Skeletal muscle tissue (tissue), 4 donors: ENCODE results near the gene GFPT2. TPM values are rescaled to one million over a fixed set of nuclear protein-coding genes. Genes with fewer than 3 reads are reported as not detected.

ENCODE experiments used
- H3K27ac ChIP-seq: one replicate; pipeline ENCODE4 v1.7.0; 2013; ENCODE audit warnings: mild to moderate bottlenecking, low read depth, low read length, inconsistent platforms
- H3K27me3 ChIP-seq, 3 donors: one replicate each; pipeline ENCODE4 v1.7.0; 2013; ENCODE audit warnings: low read length in 3 of 3; ENCODE audit not compliant: control insufficient read depth in 3 of 3, insufficient read depth in 3 of 3
- H3K36me3 ChIP-seq, 3 donors: one replicate each; pipeline ENCODE4 v1.7.0; 2013; ENCODE audit warnings: low read length in 3 of 3; ENCODE audit not compliant: control insufficient read depth in 3 of 3, insufficient read depth in 3 of 3
- H3K4me1 ChIP-seq, 3 donors: one replicate each; pipeline ENCODE4 v1.7.0; 2013; ENCODE audit warnings: low read length in 3 of 3, mild to moderate bottlenecking in 3 of 3; ENCODE audit not compliant: control insufficient read depth in 3 of 3, insufficient read depth in 3 of 3
- H3K4me3 ChIP-seq, 3 donors: one replicate each; pipeline ENCODE4 v1.7.0; 2013; ENCODE audit warnings: low read length in 3 of 3
- H3K9ac ChIP-seq, 3 donors: one replicate each; pipeline ENCODE4 v1.7.0; 2013; ENCODE audit warnings: low read length in 3 of 3, mild to moderate bottlenecking in 3 of 3, moderate library complexity in 2 of 3, low read depth in 1 of 3
- H3K9me3 ChIP-seq, 3 donors: one replicate each; pipeline ENCODE4 v1.7.0; 2013; ENCODE audit warnings: low read length in 3 of 3; ENCODE audit not compliant: control insufficient read depth in 3 of 3
- total RNA-seq: library from RNA; depleted of rRNA; stranded (reverse); fragments of >200 nt; gene quantifications from one replicate; pipeline ENCODE4 v1.2.3, GENCODE V29; 2014
- donor health status: Osteomylitis.

The GFPT2 gene
- total RNA-seq, 1 donor from 2014 or later: 9.9 TPM

DNA sequence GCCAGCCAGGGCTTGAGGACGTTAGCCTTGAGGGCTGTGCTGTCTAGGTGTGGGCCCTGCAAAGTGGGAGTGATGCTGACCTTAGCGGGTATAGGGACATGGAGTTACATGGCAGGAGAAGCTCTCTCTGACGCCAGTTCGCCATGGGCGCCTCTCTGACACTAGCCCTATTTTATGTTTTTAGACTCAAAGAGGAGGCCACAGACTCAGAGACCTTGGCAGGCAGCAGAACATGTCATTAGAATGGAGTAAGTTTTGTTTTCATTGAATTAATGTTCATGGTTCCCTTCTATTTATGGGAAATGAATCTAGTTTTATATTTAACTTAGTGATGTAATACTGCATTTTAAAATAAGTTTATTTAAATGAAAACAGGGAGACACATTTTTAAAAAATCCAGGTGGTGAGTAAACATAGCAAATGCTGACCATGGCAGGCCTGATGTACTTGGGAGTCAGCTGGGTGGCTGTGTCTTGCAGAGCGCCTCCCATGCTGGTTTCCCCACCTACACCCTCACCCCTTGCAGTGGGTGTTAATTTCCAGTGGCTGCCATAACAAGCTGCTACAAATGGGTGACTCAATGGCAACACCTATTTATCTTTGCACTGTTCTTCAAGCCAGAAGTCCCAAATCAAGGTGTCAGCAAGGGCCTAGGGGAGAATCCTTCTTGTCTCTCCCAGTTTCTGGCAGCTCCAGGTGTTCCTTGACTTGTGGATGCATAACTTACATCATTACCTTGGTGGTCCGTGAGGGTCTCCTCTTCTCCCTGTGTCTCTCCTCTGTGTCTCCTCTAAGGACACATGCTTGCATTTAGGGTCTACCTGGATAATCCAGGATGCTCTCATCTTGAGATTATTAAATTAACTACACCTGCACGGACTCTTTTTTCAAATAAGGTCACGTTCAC, 25.6 kb upstream of the GFPT2 start:
- peaks cover 4 to 21% (median 13%) of the 10 kb centered on the region in 3 donors for H3K27me3 ChIP-seq
- no peak overlapping the region for H3K27ac ChIP-seq
- H3K9me3 ChIP-seq: no peaks in the 10 kb centered on the region
- no peaks in the 10 kb centered on the region for H3K36me3 ChIP-seq
- no peak overlapping the region for H3K4me3 ChIP-seq
- H3K9ac ChIP-seq: no peak overlapping the region
- H3K4me1 ChIP-seq: no peaks in the 10 kb centered on the region

DNA sequence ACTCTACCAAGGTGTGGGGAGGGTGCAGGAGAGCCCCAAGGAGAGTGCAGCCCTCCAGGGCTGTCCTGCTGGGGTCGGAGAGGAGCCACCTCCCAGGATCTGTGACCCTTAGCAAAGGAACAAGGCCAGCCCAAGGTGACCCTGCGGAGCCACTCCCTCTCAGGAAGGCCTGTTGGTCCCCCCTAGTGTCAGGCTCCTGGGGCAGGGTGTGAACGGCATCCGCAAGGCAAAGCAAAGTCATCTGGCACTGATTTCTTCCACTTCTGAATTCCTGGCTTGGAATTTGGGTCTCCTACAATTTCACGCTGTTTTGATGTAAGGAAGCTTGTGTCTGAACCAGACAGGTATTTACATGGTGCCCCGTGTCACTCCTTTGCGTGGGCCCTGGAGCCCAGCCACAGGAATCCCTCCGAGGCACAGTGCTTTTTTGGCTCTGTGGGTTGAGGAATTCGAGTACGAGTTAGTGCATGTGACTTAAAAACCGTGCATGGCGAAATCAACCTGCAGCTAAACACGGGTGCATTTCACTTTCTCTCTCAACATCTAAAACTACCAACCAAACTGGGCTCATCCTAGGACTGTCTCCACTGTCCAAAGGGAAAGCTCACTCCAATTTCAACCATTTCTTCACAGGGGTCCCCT, 24.5 kb upstream of the GFPT2 start:
- no peak overlapping the region for H3K9ac ChIP-seq
- H3K4me1 ChIP-seq: no peaks in the 10 kb centered on the region
- peaks cover 4 to 21% (median 13%) of the 10 kb centered on the region in 3 donors for H3K27me3 ChIP-seq
- H3K27ac ChIP-seq: no peak overlapping the region
- H3K4me3 ChIP-seq: no peak overlapping the region
- no peaks in the 10 kb centered on the region for H3K36me3 ChIP-seq
- H3K9me3 ChIP-seq: no peaks in the 10 kb centered on the region

DNA sequence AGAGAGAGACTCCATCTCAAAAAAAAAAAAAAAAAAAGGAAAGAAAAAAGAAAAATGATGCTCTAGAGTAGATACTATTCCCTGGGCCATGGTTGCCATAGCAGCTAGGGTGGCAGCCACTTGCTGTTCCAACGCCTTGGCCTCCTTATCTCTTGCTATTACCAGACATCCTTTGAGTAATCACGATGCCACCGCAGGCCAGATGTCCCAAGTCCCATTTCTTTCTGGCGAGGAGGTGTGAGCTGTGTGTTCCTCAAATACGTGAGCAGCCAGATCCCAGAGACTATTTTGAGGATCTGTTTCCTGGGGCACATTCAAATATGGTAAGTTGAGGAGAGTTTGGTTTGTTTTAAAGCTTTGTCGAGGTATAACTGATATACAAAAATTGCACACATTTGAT, 23.4 kb upstream of the GFPT2 start:
- Histone ChIP-seq H3K36me3 (no peaks in the 10 kb centered on the region), H3K9me3 (no peaks in the 10 kb centered on the region), H3K9ac (no peak overlapping the region), H3K4me1 (no peaks in the 10 kb centered on the region), H3K27me3 (peaks cover 2 to 16% (median 9%) of the 10 kb centered on the region in 3 donors), H3K4me3 (no peak overlapping the region), H3K27ac (no peak overlapping the region)

DNA sequence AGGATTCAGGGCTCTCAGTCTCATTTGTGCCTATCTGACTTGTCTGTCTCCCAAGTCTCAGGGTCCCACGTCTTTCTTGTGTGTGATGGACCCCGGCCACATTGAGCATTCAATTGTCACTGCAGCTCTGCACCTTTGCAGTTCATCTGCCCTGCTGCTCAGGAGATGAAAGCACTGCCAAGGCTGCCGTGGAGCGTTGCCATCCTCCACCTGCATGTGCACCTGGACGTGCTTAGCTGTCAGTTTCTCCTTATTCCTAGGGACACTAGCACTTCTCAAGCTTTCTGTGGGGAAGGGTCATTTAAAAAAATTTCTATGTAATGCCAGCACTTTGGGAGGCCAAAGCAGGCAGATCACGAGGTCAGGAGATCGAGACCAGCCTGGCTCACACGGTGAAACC, 22.8 kb upstream of the GFPT2 start:
- H3K9me3 ChIP-seq: no peaks in the 10 kb centered on the region
- no peak overlapping the region for H3K4me3 ChIP-seq

GRCh38 chr5:180375291-180375690, 22.2 kb upstream of the GFPT2 start:
- Histone ChIP-seq H3K27ac (no peak overlapping the region), H3K9me3 (no peaks in the 10 kb centered on the region), H3K27me3 (peaks cover 0 to 8% (median 6%) of the 10 kb centered on the region in 3 donors), H3K36me3 (no peaks in the 10 kb centered on the region), H3K9ac (no peak overlapping the region), H3K4me1 (peaks cover 0 to 2% (median 0%) of the 10 kb centered on the region in 3 donors), H3K4me3 (no peak overlapping the region)

More for the DNA sequence above, 22.8 kb upstream of the GFPT2 start:
- H3K9ac ChIP-seq: no peak overlapping the region
- H3K27me3 ChIP-seq: peaks cover 0 to 10% (median 7%) of the 10 kb centered on the region in 3 donors
- no peaks in the 10 kb centered on the region for H3K36me3 ChIP-seq
- H3K4me1 ChIP-seq: no peaks in the 10 kb centered on the region
- no peak overlapping the region for H3K27ac ChIP-seq

DNA sequence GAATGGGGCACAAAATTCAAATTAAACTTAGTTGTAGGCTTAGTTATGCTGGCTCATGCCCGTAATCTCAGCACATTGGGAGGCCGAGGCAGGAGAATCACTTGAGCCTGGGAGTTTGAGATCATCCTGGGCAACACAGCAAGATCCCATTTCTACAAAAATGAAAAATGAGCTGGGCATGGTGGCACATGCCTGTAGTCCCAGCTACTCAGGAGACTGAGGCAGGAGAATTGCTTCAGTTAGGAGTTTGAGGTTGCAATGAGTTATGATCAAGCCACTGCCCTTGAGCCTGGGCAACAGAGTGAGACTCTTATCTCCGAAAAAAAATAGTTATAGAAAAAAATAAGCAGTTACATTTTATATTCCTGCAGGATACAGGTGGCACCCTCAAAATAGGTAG, 20.7 kb upstream of the GFPT2 start:
- H3K4me3 ChIP-seq: no peak overlapping the region
- no peak overlapping the region for H3K9ac ChIP-seq
- peaks cover 0 to 6% (median 4%) of the 10 kb centered on the region in 3 donors for H3K27me3 ChIP-seq
- no peak overlapping the region for H3K27ac ChIP-seq
- H3K9me3 ChIP-seq: no peaks in the 10 kb centered on the region
- H3K36me3 ChIP-seq: no peaks in the 10 kb centered on the region
- peaks cover 0 to 2% (median 0%) of the 10 kb centered on the region in 3 donors for H3K4me1 ChIP-seq

- Histone ChIP-seq H3K27me3 (peaks cover 0 to 6% (median 4%) of the 10 kb centered on the region in 3 donors), H3K4me1 (peaks cover 0 to 2% (median 0%) of the 10 kb centered on the region in 3 donors), H3K9me3 (no peaks in the 10 kb centered on the region), H3K9ac (no peak overlapping the region), H3K4me3 (no peak overlapping the region), H3K27ac (no peak overlapping the region), H3K36me3 (no peaks in the 10 kb centered on the region)
Observed at GRCh38 chr5:180373454-180373853, 20.3 kb upstream of the GFPT2 start.

DNA sequence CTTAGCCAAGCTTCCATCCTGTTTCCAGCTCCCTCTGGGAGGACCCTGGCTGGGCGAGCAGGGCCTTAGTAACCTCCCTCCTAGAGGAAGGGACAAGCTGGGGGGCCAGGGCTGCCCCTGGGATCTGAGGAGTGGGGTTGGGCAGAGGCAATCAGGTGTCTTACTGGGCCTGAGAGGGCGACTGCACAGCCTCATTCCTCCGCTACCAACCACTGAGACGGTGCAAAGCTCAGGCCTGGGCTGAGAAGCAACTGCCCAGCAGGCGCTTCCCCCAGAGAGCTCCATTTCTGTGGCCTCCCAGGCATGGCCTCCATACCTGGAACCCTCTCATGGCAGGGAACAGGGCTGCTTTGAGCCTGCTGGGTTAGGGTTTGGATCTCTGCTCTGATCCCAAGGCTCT, 18.8 kb upstream of the GFPT2 start:
- Histone ChIP-seq H3K27me3 (peaks cover 0 to 9% (median 4%) of the 10 kb centered on the region in 3 donors), H3K4me3 (no peak overlapping the region), H3K27ac (no peak overlapping the region), H3K36me3 (no peaks in the 10 kb centered on the region), H3K4me1 (peaks cover 0 to 2% (median 0%) of the 10 kb centered on the region in 3 donors), H3K9ac (no peak overlapping the region), H3K9me3 (no peaks in the 10 kb centered on the region)

DNA sequence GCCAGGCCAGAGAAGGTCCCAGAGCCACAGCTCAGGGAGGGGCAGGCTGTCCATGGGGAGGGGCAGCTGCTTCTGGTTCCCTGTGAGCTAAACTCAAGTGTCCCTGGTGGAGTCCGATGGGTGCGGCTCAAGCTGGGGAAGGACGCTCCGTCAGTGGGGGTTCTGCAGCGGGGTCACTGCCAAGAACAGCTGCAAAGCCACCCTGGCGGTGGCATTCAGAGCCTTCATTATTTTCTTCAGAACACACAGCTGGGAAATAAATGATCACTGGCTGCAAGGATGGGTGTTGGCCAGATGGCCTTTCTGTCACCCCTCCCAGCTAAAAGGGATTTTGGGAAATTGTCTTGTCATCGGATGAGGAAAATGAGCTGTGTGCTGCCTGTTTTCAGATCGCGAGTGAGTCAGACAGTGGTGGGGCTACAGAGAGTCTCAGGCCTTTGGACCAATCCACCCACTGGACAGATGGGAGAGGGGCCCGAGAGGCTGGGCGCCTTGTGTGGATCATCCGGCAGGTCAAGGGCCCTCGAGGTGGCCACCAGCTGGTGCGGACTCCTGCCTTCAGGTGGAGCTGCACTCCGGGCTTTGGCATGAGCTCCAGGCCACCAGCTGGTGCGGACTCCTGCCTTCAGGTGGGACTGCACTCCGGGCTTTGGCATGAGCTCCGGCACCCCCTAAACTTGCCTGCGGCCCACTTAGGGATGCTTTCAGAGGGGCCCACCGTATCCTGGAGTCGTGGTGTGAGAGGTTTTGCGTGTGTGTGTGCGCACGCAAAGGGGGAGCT, 17.9 kb upstream of the GFPT2 start:
- Histone ChIP-seq H3K4me3 (no peak overlapping the region), H3K36me3 (no peaks in the 10 kb centered on the region), H3K27me3 (peaks cover 0 to 9% (median 4%) of the 10 kb centered on the region in 3 donors), H3K9me3 (no peaks in the 10 kb centered on the region), H3K27ac (no peak overlapping the region), H3K4me1 (peaks cover 0 to 3% (median 0%) of the 10 kb centered on the region in 3 donors), H3K9ac (no peak overlapping the region)
